HAP-1 (cell line): Measurements from ENCODE around the gene NAALADL2.

Experiments used
- DNase-seq, 2 experiments: peaks; one replicate each; pipeline ENCODE4 v3.0.0-alpha.2; 2016 to 2020; ENCODE audit warnings: low spot score in 2 of 2
- H3K27me3 ChIP-seq: fragments of 250-450 bp; sonication (Bioruptor Pico); 2 replicates; pipeline ENCODE4 v1.5.1; 2020; ENCODE audit warnings: low read depth, mild to moderate bottlenecking, moderate library complexity
- H3K36me3 ChIP-seq: fragments of 250-450 bp; sonication (Bioruptor Pico); replicated peaks from 2 replicates; pipeline ENCODE4 v1.5.1; 2020; ENCODE audit warnings: mild to moderate bottlenecking
- H3K4me1 ChIP-seq: fragments of 250-450 bp; sonication (Bioruptor Pico); 2 replicates; pipeline ENCODE4 v1.5.1; 2020; ENCODE audit warnings: mild to moderate bottlenecking
- H3K4me3 ChIP-seq: fragments of 250-450 bp; sonication (Bioruptor Pico); 2 replicates; pipeline ENCODE4 v1.5.1; 2020; ENCODE audit warnings: mild to moderate bottlenecking, moderate library complexity
- H3K9me3 ChIP-seq: fragments of 250-450 bp; sonication (Bioruptor Pico); 2 replicates; pipeline ENCODE4 v1.5.1; 2020; ENCODE audit warnings: mild to moderate bottlenecking, moderate library complexity
- in situ Hi-C: fragments of 300-500 bp; cut with MboI; formaldehyde crosslinking; loops from 3 replicates; pipeline ENCODE4 v1.14.3; 2020; ENCODE audit warnings: low sequenced_read_pairs, inconsistent platforms, mixed read lengths

The NAALADL2 gene

GRCh38 chr3:175304404-175304803 lies 445.3 kb downstream of the NAALADL2 start:
- H3K9me3 ChIP-seq, result no peaks in the 10 kb centered on the region
- in situ Hi-C loops, result no loop called here
- no peak for DNase-seq
- H3K4me1 ChIP-seq, result no peaks in the 10 kb centered on the region
- no peaks in the 10 kb centered on the region for H3K36me3 ChIP-seq
- no peaks in the 10 kb centered on the region for H3K27me3 ChIP-seq
- no peak overlapping the region for H3K4me3 ChIP-seq

GRCh38 chr3:175307642-175308041 lies 448.5 kb downstream of the NAALADL2 start:
- no peak for DNase-seq
- no peaks in the 10 kb centered on the region for H3K36me3 ChIP-seq
- no peaks in the 10 kb centered on the region for H3K27me3 ChIP-seq
- H3K4me1 ChIP-seq, result no peaks in the 10 kb centered on the region
- H3K9me3 ChIP-seq, result no peaks in the 10 kb centered on the region
- no peak overlapping the region for H3K4me3 ChIP-seq
- in situ Hi-C loops, result no loop called here

DNA sequence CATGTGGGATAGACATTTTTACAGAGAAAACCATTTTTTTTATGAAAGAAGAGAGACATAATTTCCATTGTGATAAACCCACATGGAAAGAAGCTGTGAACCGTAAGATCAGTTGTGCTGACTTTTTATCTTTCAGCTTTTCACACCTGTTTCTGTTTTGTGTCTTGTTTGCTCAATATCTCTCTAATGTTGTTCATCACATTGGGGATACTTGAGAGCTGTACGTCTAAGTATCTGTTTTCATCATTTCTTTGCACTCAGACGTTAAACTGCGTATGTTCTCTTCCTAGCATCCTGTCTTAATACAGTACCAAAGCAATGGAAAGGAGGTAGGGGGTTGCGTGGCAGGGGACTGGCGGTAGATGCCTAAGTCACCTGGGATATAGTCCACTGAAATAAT lies 449.0 kb downstream of the NAALADL2 start:
- no peaks in the 10 kb centered on the region for H3K9me3 ChIP-seq
- no peaks in the 10 kb centered on the region for H3K36me3 ChIP-seq
- no peaks in the 10 kb centered on the region for H3K27me3 ChIP-seq
- H3K4me1 ChIP-seq, result no peaks in the 10 kb centered on the region
- in situ Hi-C loops, result no loop called here
- no peak overlapping the region for H3K4me3 ChIP-seq
- DNase-seq, result no peak

DNA sequence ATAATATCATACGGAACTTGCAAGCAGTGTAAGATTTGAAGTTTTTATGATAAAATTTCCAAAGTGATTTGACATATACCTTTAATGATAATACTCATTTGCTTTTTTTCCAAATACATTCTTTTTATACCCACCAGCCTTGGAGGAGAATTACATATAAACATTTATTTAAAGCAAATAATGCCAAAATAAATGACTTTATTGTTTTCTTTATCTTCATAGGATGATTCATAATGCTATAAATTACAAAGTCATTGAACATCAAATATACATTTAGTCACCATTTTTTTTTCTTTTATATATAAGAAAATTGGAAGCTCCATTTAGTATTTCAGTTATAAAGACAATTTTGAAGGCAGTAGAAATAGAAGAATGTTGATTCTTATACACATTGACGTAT lies 450.9 kb downstream of the NAALADL2 start:
- Histone ChIP-seq H3K9me3 (no peaks in the 10 kb centered on the region), H3K27me3 (no peaks in the 10 kb centered on the region), H3K36me3 (no peaks in the 10 kb centered on the region), H3K4me1 (no peaks in the 10 kb centered on the region), H3K4me3 (no peak overlapping the region)
- in situ Hi-C loops, result no loop called here
- no peak for DNase-seq

DNA sequence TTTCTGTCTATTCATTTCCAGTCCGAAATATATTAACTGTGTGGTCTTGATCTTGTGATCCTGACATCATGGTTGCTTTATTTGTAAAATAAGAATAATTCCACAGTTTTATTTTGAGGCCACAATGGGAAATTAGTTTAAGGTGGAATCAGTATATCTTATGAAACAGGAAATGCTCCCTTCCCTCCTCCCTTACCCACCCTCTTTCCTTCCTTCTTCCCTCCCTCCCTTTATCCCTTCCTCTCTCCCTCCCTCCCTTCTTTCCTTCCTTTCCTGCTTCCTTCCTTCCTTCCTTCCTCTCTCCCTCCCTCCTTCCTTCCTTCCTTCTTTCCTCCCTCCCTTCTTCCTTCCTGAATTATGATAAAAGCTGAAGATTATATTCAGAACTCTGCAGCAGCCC lies 452.3 kb downstream of the NAALADL2 start:
- no peaks in the 10 kb centered on the region for H3K9me3 ChIP-seq
- no peak overlapping the region for H3K4me3 ChIP-seq
- no peak for DNase-seq
- no peaks in the 10 kb centered on the region for H3K36me3 ChIP-seq
- no peaks in the 10 kb centered on the region for H3K4me1 ChIP-seq
- no peaks in the 10 kb centered on the region for H3K27me3 ChIP-seq
- in situ Hi-C loops, result no loop called here

DNA sequence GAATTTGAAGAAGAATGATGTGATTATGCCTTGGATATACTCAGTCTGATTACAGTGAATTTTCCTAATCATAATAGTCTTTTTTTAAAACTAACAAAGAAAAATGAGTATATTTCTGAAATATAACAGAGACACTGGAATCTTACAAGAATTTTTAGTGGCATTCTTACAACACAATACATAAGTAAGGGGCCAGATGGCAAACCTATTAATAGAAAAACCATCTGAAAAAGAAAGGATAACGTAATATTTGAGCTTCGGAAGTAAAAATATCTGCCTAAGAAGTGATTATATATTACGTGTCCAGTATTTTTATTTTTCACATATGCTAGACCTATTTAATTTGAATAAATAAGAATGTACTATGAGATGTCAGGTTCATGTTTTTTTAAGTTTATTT lies 452.8 kb downstream of the NAALADL2 start:
- DNase-seq, result no peak
- Histone ChIP-seq H3K9me3 (no peaks in the 10 kb centered on the region), H3K4me1 (no peaks in the 10 kb centered on the region), H3K4me3 (no peak overlapping the region), H3K27me3 (no peaks in the 10 kb centered on the region), H3K36me3 (no peaks in the 10 kb centered on the region)
- in situ Hi-C loops, result no loop called here

- Histone ChIP-seq H3K9me3 (no peaks in the 10 kb centered on the region), H3K4me1 (no peaks in the 10 kb centered on the region), H3K36me3 (no peaks in the 10 kb centered on the region), H3K27me3 (no peaks in the 10 kb centered on the region), H3K4me3 (no peak overlapping the region)
- DNase-seq, result no peak
- in situ Hi-C loops, result no loop called here
Measured at GRCh38 chr3:175312791-175313190, 453.7 kb downstream of the NAALADL2 start.

DNA sequence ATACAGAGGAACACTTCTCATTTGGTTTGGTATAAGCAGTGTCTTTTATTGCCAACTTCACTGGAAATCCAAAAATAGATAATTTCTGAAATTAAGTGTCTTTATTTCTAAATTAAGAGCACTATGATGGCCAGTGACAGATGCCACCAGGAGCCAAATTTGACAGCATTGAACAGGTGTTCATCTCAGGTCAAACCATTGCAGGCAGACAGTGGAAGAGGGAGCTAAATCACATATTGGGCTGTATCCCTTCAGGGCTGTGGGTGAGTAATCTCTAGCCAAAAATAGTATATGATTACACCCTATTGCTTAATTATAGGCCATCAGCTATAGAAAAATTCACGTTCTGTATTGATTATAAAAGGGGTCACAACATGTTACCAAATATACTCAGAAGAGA lies 457.7 kb downstream of the NAALADL2 start:
- Histone ChIP-seq H3K4me1 (no peaks in the 10 kb centered on the region), H3K27me3 (no peaks in the 10 kb centered on the region), H3K9me3 (no peaks in the 10 kb centered on the region), H3K36me3 (no peaks in the 10 kb centered on the region), H3K4me3 (no peak overlapping the region)
- DNase-seq, result no peak
- in situ Hi-C loops, result no loop called here

DNA sequence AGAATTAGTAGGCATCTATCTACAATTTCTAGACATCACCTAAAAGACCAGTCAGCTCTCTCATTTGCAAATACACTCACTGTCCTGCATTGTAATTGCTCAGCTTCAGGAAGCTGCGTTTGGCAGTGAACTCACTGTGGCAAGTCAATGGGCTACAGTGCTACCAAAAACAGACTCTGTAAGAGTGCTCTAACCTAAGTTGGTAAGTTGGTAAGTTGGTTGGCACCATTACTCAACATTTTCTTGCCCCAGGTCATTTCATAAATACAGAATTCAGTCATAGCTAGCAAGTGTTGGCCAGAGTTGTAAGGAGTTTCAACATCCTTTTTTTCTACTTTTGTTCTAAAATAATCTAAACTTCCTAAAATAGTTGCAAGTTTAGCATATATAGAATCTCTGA lies 466.3 kb downstream of the NAALADL2 start:
- in situ Hi-C loops, result no loop called here
- no peak for DNase-seq
- no peaks in the 10 kb centered on the region for H3K36me3 ChIP-seq
- H3K4me3 ChIP-seq, result no peak overlapping the region
- H3K27me3 ChIP-seq, result no peaks in the 10 kb centered on the region
- H3K4me1 ChIP-seq, result no peaks in the 10 kb centered on the region
- H3K9me3 ChIP-seq, result no peaks in the 10 kb centered on the region

GRCh38 chr3:175326041-175326440 lies 466.9 kb downstream of the NAALADL2 start:
- Histone ChIP-seq H3K27me3 (no peaks in the 10 kb centered on the region), H3K4me3 (no peak overlapping the region), H3K9me3 (no peaks in the 10 kb centered on the region), H3K4me1 (no peaks in the 10 kb centered on the region), H3K36me3 (no peaks in the 10 kb centered on the region)
- in situ Hi-C loops, result no loop called here
- no peak for DNase-seq

DNA sequence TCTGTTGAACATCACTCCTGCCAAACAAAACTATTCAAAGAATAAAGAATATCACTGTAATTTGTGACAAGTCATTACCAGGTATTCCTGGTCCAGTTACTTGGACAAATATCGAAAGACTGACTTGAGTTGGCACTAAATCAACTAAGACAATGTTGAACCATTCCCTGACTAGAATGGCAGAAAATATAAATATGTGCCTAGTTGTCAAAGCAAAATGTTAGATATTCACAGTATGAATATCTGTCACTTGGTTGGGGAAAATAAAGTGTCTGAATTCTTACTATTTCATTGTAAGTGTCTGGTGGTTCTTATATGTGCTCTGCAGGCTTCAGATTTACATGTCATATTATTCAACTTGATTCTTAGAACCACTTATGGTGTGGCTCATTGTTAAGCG lies 470.2 kb downstream of the NAALADL2 start:
- Histone ChIP-seq H3K27me3 (no peaks in the 10 kb centered on the region), H3K4me3 (no peak overlapping the region), H3K36me3 (no peaks in the 10 kb centered on the region), H3K9me3 (no peaks in the 10 kb centered on the region), H3K4me1 (no peaks in the 10 kb centered on the region)
- DNase-seq, result no peak
- in situ Hi-C loops, result no loop called here

DNA sequence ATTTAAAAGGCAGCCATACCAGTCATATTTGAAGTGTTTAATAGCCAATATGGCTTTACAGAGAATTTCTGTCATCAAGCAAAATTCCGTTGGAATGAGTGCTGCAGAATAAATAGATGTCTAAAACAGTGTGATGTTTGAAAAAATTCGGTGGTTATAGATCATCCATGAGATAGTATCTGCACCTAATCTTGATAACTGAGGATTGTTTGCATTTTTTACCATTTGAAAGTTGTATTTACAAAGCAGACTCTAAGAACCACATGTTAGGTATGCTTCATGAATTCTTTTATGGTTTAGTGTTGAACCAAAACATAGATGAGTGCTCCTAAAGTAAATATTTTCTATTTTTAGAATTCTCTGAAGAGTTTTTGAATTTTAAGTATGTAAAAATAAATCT lies 476.1 kb downstream of the NAALADL2 start:
- DNase-seq, result no peak
- Histone ChIP-seq H3K4me3 (no peak overlapping the region), H3K4me1 (no peaks in the 10 kb centered on the region), H3K36me3 (no peaks in the 10 kb centered on the region), H3K9me3 (no peaks in the 10 kb centered on the region), H3K27me3 (no peaks in the 10 kb centered on the region)
- in situ Hi-C loops, result no loop called here

DNA sequence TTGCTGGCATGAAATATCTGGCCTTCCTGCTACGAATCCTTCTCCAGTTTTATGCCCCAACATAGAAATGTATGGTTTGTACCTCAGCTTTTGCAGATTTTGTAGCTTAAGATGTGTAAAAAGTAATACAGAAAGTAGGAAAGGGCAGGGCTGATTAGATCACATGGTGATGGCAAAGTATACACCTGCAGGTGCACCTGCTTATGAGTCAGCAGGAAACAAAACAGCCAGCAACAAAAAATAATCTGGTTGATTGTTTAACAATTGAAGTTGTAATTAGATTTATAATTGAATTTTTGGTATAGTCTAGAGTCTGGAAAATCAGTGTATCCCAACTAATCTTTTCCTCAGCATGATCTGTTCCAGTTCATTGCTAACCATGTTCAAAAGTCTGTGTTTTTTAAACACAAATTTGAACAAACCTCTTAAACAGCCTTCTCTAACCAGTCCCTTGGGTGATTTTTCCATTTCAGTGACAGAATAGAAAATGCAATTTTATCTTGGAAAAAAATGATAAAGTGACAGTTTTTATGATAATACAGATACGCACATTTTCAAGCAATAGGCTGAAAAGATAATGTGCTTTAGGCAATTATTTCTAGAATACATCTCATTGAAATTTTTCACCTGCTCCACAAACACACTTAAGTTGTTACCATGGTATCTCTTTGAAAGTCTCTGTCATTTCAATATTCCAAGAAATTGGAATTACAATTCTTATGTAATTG lies 477.4 kb downstream of the NAALADL2 start:
- in situ Hi-C loops, result no loop called here

GRCh38 chr3:175337631-175338030 lies 478.5 kb downstream of the NAALADL2 start:
- no peak for DNase-seq
- H3K27me3 ChIP-seq, result no peaks in the 10 kb centered on the region
- no peaks in the 10 kb centered on the region for H3K4me1 ChIP-seq
- no peaks in the 10 kb centered on the region for H3K9me3 ChIP-seq
- in situ Hi-C loops, result no loop called here
- H3K4me3 ChIP-seq, result no peak overlapping the region
- no peaks in the 10 kb centered on the region for H3K36me3 ChIP-seq

More for the DNA sequence above, 477.4 kb downstream of the NAALADL2 start:
- Histone ChIP-seq H3K36me3 (no peaks in the 10 kb centered on the region), H3K4me3 (no peak overlapping the region), H3K4me1 (no peaks in the 10 kb centered on the region), H3K27me3 (no peaks in the 10 kb centered on the region), H3K9me3 (no peaks in the 10 kb centered on the region)
- DNase-seq, result no peak
